CD14-positive monocyte (primary cell): ENCODE measurements around the gene RPTOR. TPM values are rescaled to one million over a fixed set of nuclear protein-coding genes. Genes with fewer than 3 reads are reported as not detected.

Experiments used
- DNase-seq, 3 donors: peaks; one replicate each; pipeline ENCODE4 v3.0.0-alpha.2; 2011 to 2022
- H2AFZ ChIP-seq: 2 replicates; pipeline ENCODE4 v1.6.0; 2012; ENCODE audit warnings: mild to moderate bottlenecking, low read depth, low read length, inconsistent platforms; ENCODE audit not compliant: insufficient read depth, poor library complexity, severe bottlenecking
- H3K27ac ChIP-seq, 2 donors: 1 replicate in 1 of 2; 2 replicates in 1 of 2; pipeline ENCODE4 v1.5.1; 2012 to 2013; ENCODE audit warnings: low read length in 2 of 2, control low read depth in 1 of 2, inconsistent platforms in 1 of 2, low read depth in 1 of 2, mild to moderate bottlenecking in 1 of 2
- H3K27me3 ChIP-seq, 2 donors: one replicate each; pipeline versions ENCODE4 v1.6.0 to v1.6.1; 2011 to 2013; ENCODE audit warnings: low read length in 2 of 2; ENCODE audit not compliant: control insufficient read depth in 2 of 2, insufficient read depth in 2 of 2
- H3K36me3 ChIP-seq, 2 donors: replicated peaks in 1 of 2; 1 replicate in 1 of 2; 2 replicates in 1 of 2; pipeline versions ENCODE4 v1.5.1 to v1.6.1; 2012 to 2013; ENCODE audit warnings: low read length in 2 of 2, control low read depth in 1 of 2, inconsistent platforms in 1 of 2, mild to moderate bottlenecking in 1 of 2; ENCODE audit not compliant: insufficient read depth in 2 of 2, control insufficient read depth in 1 of 2
- H3K4me1 ChIP-seq, 2 donors: 1 replicate in 1 of 2; 2 replicates in 1 of 2; pipeline versions ENCODE4 v1.5.1 to v1.6.1; 2012 to 2013; ENCODE audit warnings: low read length in 2 of 2, control low read depth in 1 of 2, inconsistent platforms in 1 of 2, mild to moderate bottlenecking in 1 of 2, moderate library complexity in 1 of 2; ENCODE audit not compliant: insufficient read depth in 2 of 2, control insufficient read depth in 1 of 2
- H3K4me2 ChIP-seq: replicated peaks from 2 replicates; pipeline ENCODE3; 2012; ENCODE audit warnings: low read length, moderate library complexity, mild to moderate bottlenecking; ENCODE audit not compliant: poor library complexity, severe bottlenecking; ENCODE audit errors: extremely low read depth
- H3K4me3 ChIP-seq, 3 experiments: fragments of 200-600 bp in 1 of 3; sonication (generic) in 1 of 3; replicated peaks in 1 of 3; 1 replicate in 2 of 3; 2 replicates in 1 of 3; pipeline ENCODE4 v1.5.1; 2011 to 2013; ENCODE audit warnings: low read length in 3 of 3, mild to moderate bottlenecking in 3 of 3, control low read depth in 2 of 3, low read depth in 2 of 3, inconsistent platforms in 1 of 3, moderate library complexity in 1 of 3
- H3K79me2 ChIP-seq: 2 replicates; pipeline ENCODE4 v1.6.0; 2012; ENCODE audit warnings: mild to moderate bottlenecking, control low read depth, inconsistent platforms, low read length, moderate library complexity; ENCODE audit not compliant: insufficient read depth
- H3K9ac ChIP-seq: 2 replicates; pipeline ENCODE4 v1.6.0; 2017; ENCODE audit warnings: low read length, mild to moderate bottlenecking; ENCODE audit not compliant: insufficient read depth, poor library complexity, severe bottlenecking
- H3K9me3 ChIP-seq, 2 donors: replicated peaks in 1 of 2; 1 replicate in 1 of 2; 2 replicates in 1 of 2; pipeline versions ENCODE4 v1.5.1 to v1.6.1; 2012 to 2013; ENCODE audit warnings: low read length in 2 of 2, control low read depth in 1 of 2; ENCODE audit not compliant: control insufficient read depth in 1 of 2, insufficient read depth in 1 of 2
- H4K20me1 ChIP-seq: 2 replicates; pipeline ENCODE4 v1.6.0; 2012; ENCODE audit warnings: mild to moderate bottlenecking, low read length, control low read depth, moderate library complexity; ENCODE audit not compliant: insufficient read depth
- H3K27ac Mint-ChIP-seq, 7 donors: one replicate each; pipeline ENCODE4 v1.8.0; 2020; ENCODE audit warnings: mild to moderate bottlenecking in 7 of 7, mixed read lengths in 7 of 7, moderate library complexity in 6 of 7, inconsistent platforms in 2 of 7
- H3K27me3 Mint-ChIP-seq, 3 donors: one replicate each; pipeline ENCODE4 v1.8.0; 2021 to 2022; ENCODE audit warnings: low read depth in 3 of 3, mild to moderate bottlenecking in 3 of 3, mixed read lengths in 3 of 3, moderate library complexity in 3 of 3, inconsistent platforms in 1 of 3
- H3K36me3 Mint-ChIP-seq, 2 donors: one replicate each; pipeline ENCODE4 v1.8.0; 2020; ENCODE audit warnings: mixed read lengths in 2 of 2, inconsistent platforms in 1 of 2, mild to moderate bottlenecking in 1 of 2
- H3K4me1 Mint-ChIP-seq: one replicate; pipeline ENCODE4 v1.8.0; 2020; ENCODE audit warnings: mild to moderate bottlenecking, mixed read lengths
- H3K4me3 Mint-ChIP-seq, 2 donors: one replicate each; pipeline ENCODE4 v1.8.0; 2020; ENCODE audit warnings: mild to moderate bottlenecking in 2 of 2, mixed read lengths in 2 of 2, moderate library complexity in 1 of 2
- H3K9me3 Mint-ChIP-seq, 7 donors: one replicate each; pipeline ENCODE4 v1.8.0; 2020 to 2022; ENCODE audit warnings: mixed read lengths in 7 of 7, mild to moderate bottlenecking in 6 of 7, moderate library complexity in 6 of 7, inconsistent platforms in 2 of 7
- WGBS: methylation state at CpG from one replicate; pipeline ENCODE4 v1.1.5; 2013; ENCODE audit warnings: missing lambda C conversion rate; ENCODE audit not compliant: insufficient coverage; 5-methylcytosine and 5-hydroxymethylcytosine counted together
- intact Hi-C, 2 donors: fragments of 100-400 bp; cut with micrococcal nuclease; formaldehyde crosslinking; loops; one replicate each; pipeline versions ENCODE4 v1.15.0 to v1.15.1; 2023
- polyA plus RNA-seq, 3 donors: library from polyadenylated mRNA; depleted of rRNA in 1 of 3; unstranded in 2 of 3; stranded (reverse) in 1 of 3; fragments of 300-500 nt in 2 of 3; fragments of >200 nt in 1 of 3; fragmentation: Illumina TruSeq in 2 of 3; gene quantifications; 1 replicate in 2 of 3; 2 replicates in 1 of 3; pipeline ENCODE4 v1.2.3, GENCODE V29; 2012 to 2021
- TF ChIP-seq, protein P1 (sequence below): fragments of 200-600 bp; IDR thresholded peaks from one replicate; pipeline ENCODE4 v1.8.0; 2022; ENCODE audit warnings: antibody characterized with exemption, mild to moderate bottlenecking

The RPTOR gene
- polyA plus RNA-seq, 3 donors: 1.1 to 8.7 (median 2.6) TPM

DNA sequence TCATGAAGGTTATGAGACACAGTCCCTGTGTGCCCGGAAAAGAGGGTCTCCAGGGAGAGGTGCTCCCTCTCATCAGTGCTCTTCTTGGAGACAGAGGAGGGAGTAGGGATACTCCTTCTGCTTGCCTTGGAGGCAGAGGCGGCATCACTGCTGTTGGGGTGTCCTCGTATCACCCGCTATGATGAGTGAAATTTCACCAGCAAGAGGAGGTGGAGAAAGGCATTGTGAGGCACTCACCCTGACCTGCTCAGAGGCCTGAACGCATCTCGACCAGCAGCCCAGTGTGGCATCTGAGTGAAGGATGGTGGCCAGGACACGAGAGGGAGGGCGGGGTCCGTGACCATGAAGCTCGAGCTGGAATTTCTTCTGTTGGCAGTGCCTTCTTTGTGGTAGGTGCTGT is 224.9 kb downstream of the RPTOR start:
- Histone ChIP-seq H3K79me2 (no peaks in the 10 kb centered on the region), H3K9ac (no peak overlapping the region), H3K4me2 (no peak overlapping the region), H3K4me3 (no peak overlapping the region), H3K27ac (no peak overlapping the region), H4K20me1 (no peaks in the 10 kb centered on the region), H3K4me1 (peaks cover 13 to 23% of the 10 kb centered on the region in 2 donors), H3K27me3 (no peaks in the 10 kb centered on the region), H3K36me3 (peaks cover 7 to 17% of the 10 kb centered on the region in 2 donors), H2AFZ (no peak overlapping the region), H3K9me3 (no peaks in the 10 kb centered on the region)
- H3K27me3 Mint-ChIP-seq: peaks cover 0 to 3% (median 0%) of the 10 kb centered on the region in 3 donors
- no peak overlapping the region for H3K27ac Mint-ChIP-seq
- peaks cover 22 to 27% of the 10 kb centered on the region in 2 donors for H3K36me3 Mint-ChIP-seq
- TF ChIP-seq, protein P1, sequence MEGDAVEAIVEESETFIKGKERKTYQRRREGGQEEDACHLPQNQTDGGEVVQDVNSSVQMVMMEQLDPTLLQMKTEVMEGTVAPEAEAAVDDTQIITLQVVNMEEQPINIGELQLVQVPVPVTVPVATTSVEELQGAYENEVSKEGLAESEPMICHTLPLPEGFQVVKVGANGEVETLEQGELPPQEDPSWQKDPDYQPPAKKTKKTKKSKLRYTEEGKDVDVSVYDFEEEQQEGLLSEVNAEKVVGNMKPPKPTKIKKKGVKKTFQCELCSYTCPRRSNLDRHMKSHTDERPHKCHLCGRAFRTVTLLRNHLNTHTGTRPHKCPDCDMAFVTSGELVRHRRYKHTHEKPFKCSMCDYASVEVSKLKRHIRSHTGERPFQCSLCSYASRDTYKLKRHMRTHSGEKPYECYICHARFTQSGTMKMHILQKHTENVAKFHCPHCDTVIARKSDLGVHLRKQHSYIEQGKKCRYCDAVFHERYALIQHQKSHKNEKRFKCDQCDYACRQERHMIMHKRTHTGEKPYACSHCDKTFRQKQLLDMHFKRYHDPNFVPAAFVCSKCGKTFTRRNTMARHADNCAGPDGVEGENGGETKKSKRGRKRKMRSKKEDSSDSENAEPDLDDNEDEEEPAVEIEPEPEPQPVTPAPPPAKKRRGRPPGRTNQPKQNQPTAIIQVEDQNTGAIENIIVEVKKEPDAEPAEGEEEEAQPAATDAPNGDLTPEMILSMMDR: no peak
- intact Hi-C loops: no loop called here
- peaks cover 27% of the 10 kb centered on the region for H3K4me1 Mint-ChIP-seq
- 100% methylated on average over 4 of the region's 10 CpGs for WGBS
- H3K4me3 Mint-ChIP-seq: no peak overlapping the region
- H3K9me3 Mint-ChIP-seq: no peaks in the 10 kb centered on the region
- DNase-seq: no peak

DNA sequence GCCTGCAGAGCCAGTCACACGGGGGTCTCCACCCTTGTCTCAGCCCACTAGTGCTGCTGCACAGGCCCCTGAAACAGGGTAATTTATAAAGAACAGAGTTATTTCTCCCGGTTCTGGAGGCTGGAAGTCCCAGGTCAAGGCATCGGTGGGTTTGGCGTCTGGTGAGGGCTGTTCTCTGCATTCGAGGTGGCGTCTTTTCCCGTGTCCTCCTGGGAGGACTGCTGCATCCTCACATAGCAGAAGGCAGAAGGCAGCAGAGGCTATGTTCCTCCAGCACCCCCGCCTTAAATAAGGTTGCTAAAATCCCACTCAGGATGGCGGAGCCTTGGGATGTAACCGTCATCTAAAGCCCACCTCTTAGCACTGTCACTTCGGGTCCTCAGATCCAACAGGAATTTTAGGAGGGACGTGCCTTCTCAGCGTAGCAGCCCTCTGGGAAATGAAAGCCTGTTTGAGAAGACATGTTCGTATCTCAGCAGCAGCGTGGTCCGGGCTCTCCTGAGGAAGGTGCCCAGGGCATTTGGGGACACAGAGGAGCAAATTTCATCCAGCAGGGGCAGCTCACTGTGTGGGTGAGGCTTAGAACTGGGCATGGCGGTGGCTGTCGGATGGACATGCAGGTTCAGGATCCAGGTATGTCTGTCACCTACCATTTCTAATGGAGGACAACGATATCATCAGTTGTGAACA is 225.4 kb downstream of the RPTOR start:
- Histone ChIP-seq H4K20me1 (no peaks in the 10 kb centered on the region), H3K4me2 (no peak overlapping the region), H3K27me3 (no peaks in the 10 kb centered on the region), H3K36me3 (peaks cover 7 to 17% of the 10 kb centered on the region in 2 donors), H3K4me1 (peaks cover 15 to 24% of the 10 kb centered on the region in 2 donors), H3K9me3 (no peaks in the 10 kb centered on the region), H3K4me3 (no peak overlapping the region), H2AFZ (no peak overlapping the region), H3K27ac (no peak overlapping the region), H3K79me2 (no peaks in the 10 kb centered on the region), H3K9ac (no peak overlapping the region)
- peaks cover 22 to 27% of the 10 kb centered on the region in 2 donors for H3K36me3 Mint-ChIP-seq
- DNase-seq: no peak
- peaks cover 0 to 3% (median 0%) of the 10 kb centered on the region in 7 donors for H3K9me3 Mint-ChIP-seq
- TF ChIP-seq, protein P1: no peak
- 97% methylated on average over 19 of the region's 19 CpGs for WGBS
- intact Hi-C loops: no loop called here
- H3K4me1 Mint-ChIP-seq: peaks cover 28% of the 10 kb centered on the region
- peaks cover 0 to 3% (median 0%) of the 10 kb centered on the region in 3 donors for H3K27me3 Mint-ChIP-seq
- H3K4me3 Mint-ChIP-seq: no peak overlapping the region
- H3K27ac Mint-ChIP-seq: peak overlapping the region in 1 of 7 donors; percentile 12
